HepG2 (cell line): Measurements from ENCODE around the gene MYO6. TPM values are rescaled to one million over a fixed set of nuclear protein-coding genes. Genes with fewer than 3 reads are reported as not detected.

Experiments used
- DDIT3 ChIP-seq: sonication (generic); formaldehyde crosslinking; IDR thresholded peaks from 2 replicates; pipeline ENCODE4 v1.4.0; 2020; ENCODE audit warnings: mild to moderate bottlenecking, missing genetic modification reagents
- KLF12 ChIP-seq: sonication (generic); formaldehyde crosslinking; IDR thresholded peaks from 2 replicates; pipeline ENCODE4 v1.4.0; 2020; ENCODE audit warnings: missing genetic modification reagents, borderline replicate concordance
- MIER3 ChIP-seq: IDR thresholded peaks from 2 replicates; pipeline ENCODE4 v1.6.1; 2016; ENCODE audit warnings: missing compliant biosample characterization, borderline replicate concordance
- RERE ChIP-seq: IDR thresholded peaks from 2 replicates; pipeline ENCODE4 v1.6.1; 2016; ENCODE audit warnings: low read depth, missing genetic modification reagents, missing compliant biosample characterization
- STAG1 ChIP-seq: sonication (generic); formaldehyde crosslinking; IDR thresholded peaks from 2 replicates; pipeline ENCODE4 v1.4.0; 2020; ENCODE audit warnings: missing genetic modification reagents
- TSC22D2 ChIP-seq: sonication (generic); formaldehyde crosslinking; IDR thresholded peaks from 2 replicates; pipeline ENCODE4 v1.5.1; 2020; ENCODE audit warnings: missing genetic modification reagents, mild to moderate bottlenecking, borderline replicate concordance
- U2AF2 ChIP-seq: fragments of 200-400 bp; formaldehyde crosslinking; IDR thresholded peaks from 2 replicates; pipeline ENCODE4 v1.6.1; 2017; ENCODE audit warnings: low read depth, mild to moderate bottlenecking, low read length
- ZBTB4 ChIP-seq: sonication (generic); formaldehyde crosslinking; IDR thresholded peaks from 2 replicates; pipeline ENCODE4 v1.4.0; 2020; ENCODE audit warnings: missing genetic modification reagents, mild to moderate bottlenecking, borderline replicate concordance
- ZBTB49 ChIP-seq: sonication (generic); formaldehyde crosslinking; IDR thresholded peaks from 2 replicates; pipeline ENCODE4 v1.4.0; 2020; ENCODE audit warnings: missing genetic modification reagents, borderline replicate concordance
- ZNF235 ChIP-seq: sonication (generic); formaldehyde crosslinking; IDR thresholded peaks from 2 replicates; pipeline ENCODE4 v1.8.1; 2023; ENCODE audit warnings: mild to moderate bottlenecking, missing genetic modification reagents, borderline replicate concordance
- ZNF574 ChIP-seq: sonication (generic); formaldehyde crosslinking; IDR thresholded peaks from 2 replicates; pipeline ENCODE4 v1.4.0; 2020; ENCODE audit warnings: missing genetic modification reagents
- ZNF616 ChIP-seq: sonication (generic); formaldehyde crosslinking; IDR thresholded peaks from 2 replicates; pipeline ENCODE4 v1.5.0; 2020; ENCODE audit warnings: low read depth, mild to moderate bottlenecking, missing genetic modification reagents
- ZNF75D ChIP-seq: sonication (generic); formaldehyde crosslinking; IDR thresholded peaks from 2 replicates; pipeline ENCODE4 v1.8.1; 2023; ENCODE audit warnings: missing genetic modification reagents, mild to moderate bottlenecking, borderline replicate concordance
- polyA plus RNA-seq, 8 experiments: library from polyadenylated mRNA; depleted of rRNA in 3 of 8; stranded (reverse) in 7 of 8; unstranded in 1 of 8; fragments of >200 nt; fragmentation: Illumina TruSeq in 4 of 8; extraction: Trizol in 4 of 8; gene quantifications; 2 replicates each; pipeline versions ENCODE4 v1.2.1 to v1.2.3, GENCODE V29; 2011 to 2016; ENCODE audit warnings: low read depth in 4 of 8, missing spikeins in 1 of 8, mixed read lengths in 1 of 8; ENCODE audit not compliant: insufficient read depth in 1 of 8
- total RNA-seq, 5 experiments: library from RNA; depleted of rRNA; stranded (reverse); fragments of >200 nt; fragmentation: Illumina TruSeq; extraction: Trizol; gene quantifications; 2 replicates each; pipeline ENCODE4 v1.2.3, GENCODE V29; 2016; ENCODE audit warnings: low read depth in 1 of 5

Gene MYO6
- total and polyA plus RNA-seq, 2 of the 13 experiments (the other 11 are each of a cell fraction or from before 2014, with no cell fraction given) = 5.4 to 7.5 TPM

- no peak for TF ChIP-seq ZBTB4 (CRISPR knock-in tag)
- TF ChIP-seq ZNF616 (CRISPR knock-in tag) = no peak
- no peak for TF ChIP-seq ZBTB49
- TF ChIP-seq TSC22D2 (CRISPR knock-in tag) = no peak
- TF ChIP-seq STAG1 (CRISPR knock-in tag) = peak; percentile 73
- TF ChIP-seq MIER3 (CRISPR knock-in tag) = no peak
- TF ChIP-seq DDIT3 = no peak
- no peak for TF ChIP-seq ZNF75D
- TF ChIP-seq U2AF2 = no peak
- TF ChIP-seq RERE (CRISPR knock-in tag) = no peak
- TF ChIP-seq ZNF235 = no peak
- no peak for TF ChIP-seq KLF12 (CRISPR knock-in tag)
- no peak for TF ChIP-seq ZNF574 (CRISPR knock-in tag)
These were observed 144.2 kb downstream of the MYO6 start (continued) for GRCh38 chr6:75893058-75893775.
